HUES6 (cell line): Measurements from ENCODE around the gene VASN.

Experiments used
- H3K27ac ChIP-seq: 2 replicates; pipeline ENCODE4 v1.7.0; 2013; ENCODE audit warnings: low read depth, mild to moderate bottlenecking, low read length, inconsistent platforms
- H3K27me3 ChIP-seq: 2 replicates; pipeline ENCODE4 v1.6.1; 2013; ENCODE audit warnings: low read length; ENCODE audit not compliant: control insufficient read depth, insufficient read depth
- H3K36me3 ChIP-seq: 2 replicates; pipeline ENCODE4 v1.6.1; 2013; ENCODE audit warnings: low read length; ENCODE audit not compliant: control insufficient read depth, insufficient read depth
- H3K4me1 ChIP-seq: 2 replicates; pipeline ENCODE4 v1.6.1; 2013; ENCODE audit warnings: low read length; ENCODE audit not compliant: control insufficient read depth, insufficient read depth
- H3K4me3 ChIP-seq: 2 replicates; pipeline ENCODE4 v1.5.1; 2013; ENCODE audit warnings: low read depth, low read length
- H3K9ac ChIP-seq: one replicate; pipeline ENCODE4 v1.6.1; 2013; ENCODE audit warnings: mild to moderate bottlenecking, low read length
- H3K9me3 ChIP-seq: 2 replicates; pipeline ENCODE4 v1.6.1; 2013; ENCODE audit warnings: low read depth, low read length; ENCODE audit not compliant: control insufficient read depth, insufficient read depth

Gene VASN

GRCh38 chr16:4366016-4366415, 5.6 kb upstream of the VASN start:
- Histone ChIP-seq H3K27ac (no peak overlapping the region), H3K27me3 (no peaks in the 10 kb centered on the region), H3K9ac (no peak overlapping the region), H3K4me3 (no peak overlapping the region), H3K4me1 (peaks cover 13% of the 10 kb centered on the region; the same call in 1 of the 2 replicates), H3K9me3 (no peaks in the 10 kb centered on the region), H3K36me3 (no peaks in the 10 kb centered on the region)

DNA sequence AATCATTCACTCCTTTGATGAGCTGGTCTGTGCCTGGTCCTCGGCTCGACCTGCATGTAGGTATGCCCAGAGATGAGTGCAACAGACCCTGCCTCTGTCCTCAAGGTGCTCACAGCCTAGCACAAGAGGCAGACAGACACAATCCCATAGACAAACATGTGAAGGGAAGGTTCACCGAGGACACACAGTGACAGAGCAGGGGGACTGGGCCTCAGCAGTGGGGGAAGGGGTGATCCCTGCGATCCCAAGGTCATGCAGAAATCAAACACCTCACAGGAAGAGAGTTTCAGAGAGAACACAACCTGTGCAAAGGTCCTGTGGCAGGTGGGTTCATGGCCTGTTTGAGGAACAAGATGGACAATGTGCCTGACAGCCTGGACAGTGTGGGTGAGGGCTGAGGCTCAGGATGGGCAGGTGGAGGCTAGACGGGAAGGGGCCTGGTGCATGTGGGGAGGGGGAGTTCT, 4.2 kb upstream of the VASN start:
- H3K4me1 ChIP-seq: peaks cover 17% of the 10 kb centered on the region
- H3K4me3 ChIP-seq: no peak overlapping the region
- H3K27me3 ChIP-seq: no peaks in the 10 kb centered on the region
- H3K9me3 ChIP-seq: no peaks in the 10 kb centered on the region
- H3K36me3 ChIP-seq: no peaks in the 10 kb centered on the region
- no peak overlapping the region for H3K9ac ChIP-seq
- H3K27ac ChIP-seq: no peak overlapping the region

GRCh38 chr16:4369007-4369733, 2.5 kb upstream of the VASN start:
- no peaks in the 10 kb centered on the region for H3K9me3 ChIP-seq
- no peak overlapping the region for H3K27ac ChIP-seq
- H3K4me1 ChIP-seq: peaks cover 34% of the 10 kb centered on the region
- H3K27me3 ChIP-seq: no peaks in the 10 kb centered on the region
- H3K4me3 ChIP-seq: no peak overlapping the region
- H3K36me3 ChIP-seq: no peaks in the 10 kb centered on the region
- H3K9ac ChIP-seq: no peak overlapping the region

DNA sequence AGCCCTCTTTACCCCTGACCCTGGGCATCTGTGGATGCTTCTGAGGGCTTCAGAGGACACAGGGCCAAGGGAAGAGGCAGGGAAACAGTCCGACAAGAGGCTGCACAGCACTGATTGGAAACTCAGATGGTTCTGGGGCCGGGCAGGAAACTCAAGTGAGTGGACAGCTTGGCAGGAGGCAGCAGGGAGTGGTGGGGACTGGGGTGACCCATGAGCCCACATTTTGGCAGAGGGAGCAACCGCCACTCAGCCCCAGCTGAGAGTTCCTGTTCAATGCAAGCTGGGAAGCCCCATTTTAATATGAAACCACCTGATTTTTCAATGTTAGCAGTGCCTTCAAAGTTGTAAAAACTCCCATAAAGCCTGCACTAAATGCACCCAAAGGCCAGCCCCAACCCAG, 1.5 kb upstream of the VASN start:
- H3K9ac ChIP-seq: no peak overlapping the region
- no peak overlapping the region for H3K27ac ChIP-seq
- no peaks in the 10 kb centered on the region for H3K36me3 ChIP-seq
- H3K4me1 ChIP-seq: peaks cover 43% of the 10 kb centered on the region
- no peaks in the 10 kb centered on the region for H3K9me3 ChIP-seq
- H3K4me3 ChIP-seq: no peak overlapping the region
- no peaks in the 10 kb centered on the region for H3K27me3 ChIP-seq

GRCh38 chr16:4370570-4371356, 885 bp upstream of the VASN start:
- H3K9me3 ChIP-seq: no peaks in the 10 kb centered on the region
- H3K27me3 ChIP-seq: no peaks in the 10 kb centered on the region
- no peak overlapping the region for H3K9ac ChIP-seq
- peaks cover 46% of the 10 kb centered on the region for H3K4me1 ChIP-seq
- H3K27ac ChIP-seq: no peak overlapping the region
- H3K4me3 ChIP-seq: peak overlapping the region; percentile 72; the same call in 1 of the 2 replicates
- H3K36me3 ChIP-seq: no peaks in the 10 kb centered on the region

DNA sequence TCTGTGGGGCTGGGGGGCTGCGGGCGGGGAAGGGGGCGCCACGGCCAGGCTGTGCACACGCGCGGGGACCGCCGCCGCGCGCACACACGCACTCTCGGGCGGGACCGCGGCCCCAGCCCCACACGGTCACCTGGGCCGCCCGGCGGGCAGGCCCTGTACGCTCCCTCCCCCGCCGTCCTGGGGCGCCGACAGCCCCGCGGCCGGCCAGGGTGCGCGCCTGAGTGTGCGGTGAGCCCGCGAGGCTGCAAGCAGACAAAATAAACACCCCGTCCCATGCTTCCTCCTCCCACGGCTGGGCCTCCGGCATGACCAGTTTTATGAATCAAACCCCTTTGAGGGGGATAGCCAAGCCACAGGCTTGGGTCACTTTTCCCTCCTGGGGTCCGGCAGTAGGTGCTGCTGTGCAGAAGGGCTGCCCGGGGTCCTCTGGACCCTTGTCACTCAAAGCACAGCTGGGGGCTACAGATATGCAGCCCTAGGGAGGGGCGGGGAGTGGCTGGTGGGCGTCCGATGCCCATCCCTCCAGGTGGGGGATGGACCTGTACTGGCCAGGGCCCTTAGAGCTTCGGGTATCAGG, 441 bp downstream of the VASN start:
- Histone ChIP-seq H3K27me3 (no peaks in the 10 kb centered on the region), H3K9ac (peak overlapping the region; percentile 70), H3K9me3 (no peaks in the 10 kb centered on the region), H3K4me1 (peaks cover 58% of the 10 kb centered on the region), H3K4me3 (peak overlapping the region; percentile 72), H3K36me3 (no peaks in the 10 kb centered on the region), H3K27ac (no peak overlapping the region)

DNA sequence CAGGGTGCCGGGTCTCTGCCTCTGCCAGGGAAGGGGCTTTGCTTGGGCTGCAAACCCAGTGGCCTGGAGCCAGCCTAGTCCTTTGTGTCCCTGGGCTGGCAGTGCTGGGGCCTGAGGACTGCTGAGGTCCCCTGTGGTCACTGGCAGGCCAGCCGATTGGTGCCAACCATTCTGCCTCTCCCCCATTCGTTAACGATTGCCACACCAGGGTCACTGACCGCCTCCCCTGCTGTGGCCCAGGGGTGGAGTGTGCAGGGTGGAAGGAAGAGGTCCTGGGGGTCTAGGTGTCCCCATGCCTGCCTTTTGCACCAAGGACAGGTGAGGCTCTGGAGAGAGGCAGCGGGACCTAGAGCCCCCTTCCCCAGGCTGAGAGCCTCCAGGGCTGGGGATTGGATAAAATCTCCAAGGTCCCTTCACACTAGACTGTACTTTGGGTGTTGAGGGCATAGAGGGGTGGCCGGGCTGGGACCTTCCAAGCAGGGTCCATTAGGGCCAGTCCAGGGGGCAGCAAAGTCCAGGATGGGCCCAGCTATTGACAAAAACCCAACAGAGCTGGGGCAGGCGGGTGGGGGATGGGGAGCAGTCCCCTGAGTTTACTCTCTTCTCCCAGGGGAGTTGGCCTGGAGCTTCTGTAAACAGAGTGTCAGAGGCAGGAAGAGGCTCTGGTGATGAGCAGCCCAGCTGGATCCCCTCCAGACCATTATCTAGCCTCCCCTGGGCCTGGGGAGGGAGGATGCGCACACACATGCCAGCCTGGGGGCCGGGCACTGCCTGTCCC, 1.1 kb downstream of the VASN start:
- Histone ChIP-seq H3K4me1 (peaks cover 63% of the 10 kb centered on the region), H3K27ac (no peak overlapping the region)

DNA sequence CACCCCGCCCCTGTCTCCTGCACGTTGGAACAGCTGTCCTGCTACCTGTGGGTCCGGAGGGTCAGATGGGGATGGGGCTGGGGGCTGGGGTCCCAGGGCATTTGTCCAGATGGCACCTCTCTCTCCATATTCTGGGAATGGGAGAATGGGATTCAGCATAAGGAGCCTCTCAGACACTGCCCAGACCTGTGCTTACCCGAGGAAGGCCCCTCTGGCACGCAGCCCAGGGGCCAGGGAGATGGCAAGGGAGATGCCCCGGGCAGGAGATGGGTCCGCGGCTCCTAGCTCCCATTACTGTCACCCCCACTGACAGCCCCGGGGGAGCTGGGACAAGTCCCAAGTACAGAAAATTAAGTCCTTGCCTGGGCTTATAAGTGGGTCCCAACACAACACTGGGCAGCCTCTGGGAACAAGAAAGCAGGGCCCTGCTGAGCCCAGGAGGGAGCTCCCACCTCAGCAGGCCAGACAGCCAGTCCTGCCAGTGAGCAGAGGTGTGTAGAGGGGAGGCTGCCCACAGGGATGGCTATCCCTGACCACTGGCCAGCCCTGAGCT, 1.8 kb downstream of the VASN start:
- Histone ChIP-seq H3K4me3 (peak overlapping the region; percentile 72), H3K9me3 (no peaks in the 10 kb centered on the region), H3K36me3 (no peaks in the 10 kb centered on the region), H3K9ac (peak overlapping the region; percentile 43), H3K27ac (no peak overlapping the region; the same call in 1 of the 2 replicates), H3K27me3 (no peaks in the 10 kb centered on the region), H3K4me1 (peaks cover 69% of the 10 kb centered on the region)

More for the DNA sequence above, 1.1 kb downstream of the VASN start:
- Histone ChIP-seq H3K4me3 (peak overlapping the region; percentile 72), H3K36me3 (no peaks in the 10 kb centered on the region), H3K27me3 (no peaks in the 10 kb centered on the region), H3K9ac (peak overlapping the region; percentile 70), H3K9me3 (no peaks in the 10 kb centered on the region)

DNA sequence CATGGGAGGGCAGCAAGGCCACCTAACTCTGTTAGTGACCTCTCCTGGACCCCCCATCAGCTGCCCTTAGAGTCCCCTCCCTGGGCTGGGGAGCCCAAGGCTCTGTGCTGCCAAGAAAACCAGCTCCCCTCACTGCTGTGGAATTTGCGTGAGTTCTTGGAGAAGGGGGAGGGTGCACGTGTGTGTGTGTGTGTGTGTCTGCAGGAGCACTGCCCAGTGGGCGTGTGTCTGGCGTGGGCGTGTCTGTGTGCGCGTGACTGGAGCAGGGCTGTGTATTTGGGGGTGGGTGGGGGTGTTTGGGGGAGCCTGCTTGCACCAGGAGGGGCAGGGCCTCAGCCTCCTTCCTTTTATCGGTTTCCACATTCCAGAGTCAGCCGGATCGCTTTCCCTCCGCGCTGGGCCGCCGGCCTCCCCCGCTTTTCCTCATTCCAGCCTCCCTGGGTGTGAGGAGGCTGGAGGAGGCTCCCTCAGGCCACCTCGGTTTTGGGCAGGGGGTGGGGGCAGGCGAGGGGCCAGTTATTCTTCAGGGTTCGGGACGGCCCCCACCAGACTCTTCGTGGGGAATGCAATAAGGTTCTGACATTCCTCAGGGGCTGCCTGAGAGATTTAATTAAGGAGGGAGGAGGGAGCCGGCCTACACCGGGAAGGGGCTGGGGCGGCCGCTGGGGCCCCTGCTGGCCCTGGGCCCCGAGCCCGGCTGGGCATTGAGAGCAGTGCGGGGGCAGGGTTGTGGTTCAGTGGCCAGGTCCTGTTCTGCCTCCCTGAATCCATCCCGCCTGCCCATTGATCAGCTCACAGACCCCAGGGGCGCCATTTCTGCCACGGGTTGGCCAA, 2.5 kb downstream of the VASN start:
- peak overlapping the region; percentile 43 for H3K9ac ChIP-seq
- H3K4me3 ChIP-seq: peak overlapping the region; percentile 72; the same call in 1 of the 2 replicates
- H3K9me3 ChIP-seq: no peaks in the 10 kb centered on the region
- peaks cover 72% of the 10 kb centered on the region for H3K4me1 ChIP-seq
- no peaks in the 10 kb centered on the region for H3K27me3 ChIP-seq
- H3K27ac ChIP-seq: peak overlapping the region; percentile 26; the same call in 1 of the 2 replicates
- no peaks in the 10 kb centered on the region for H3K36me3 ChIP-seq

GRCh38 chr16:4375717-4376116, 4.1 kb downstream of the VASN start:
- Histone ChIP-seq H3K9ac (no peak overlapping the region), H3K27me3 (no peaks in the 10 kb centered on the region), H3K4me3 (no peak overlapping the region), H3K4me1 (peaks cover 77% of the 10 kb centered on the region), H3K27ac (no peak overlapping the region), H3K36me3 (no peaks in the 10 kb centered on the region), H3K9me3 (no peaks in the 10 kb centered on the region)
